Astrocyte of the spinal cord (primary cell): ENCODE results near the gene ZBTB16.
A peak's percentile ranks its signal among the peaks of the same experiment; 100 is the strongest.

Source experiments
- DNase-seq: peaks from one replicate; pipeline ENCODE4 v3.0.0; 2011; ENCODE audit warnings: low read depth, low spot score
- H3K4me3 ChIP-seq: 2 replicates; pipeline ENCODE4 v1.5.1; 2011; ENCODE audit warnings: low read depth, mild to moderate bottlenecking, low read length, moderate library complexity
- in situ Hi-C: cut with HindIII; loops from 2 replicates; pipeline ENCODE4 v1.10.0; 2017; ENCODE audit warnings: low sequenced_read_pairs
- TF ChIP-seq, protein P1 (sequence below): IDR thresholded peaks from 2 replicates; pipeline ENCODE4 v1.5.1; 2012; ENCODE audit warnings: low read depth, mild to moderate bottlenecking, low read length, inconsistent platforms

The ZBTB16 gene

DNA sequence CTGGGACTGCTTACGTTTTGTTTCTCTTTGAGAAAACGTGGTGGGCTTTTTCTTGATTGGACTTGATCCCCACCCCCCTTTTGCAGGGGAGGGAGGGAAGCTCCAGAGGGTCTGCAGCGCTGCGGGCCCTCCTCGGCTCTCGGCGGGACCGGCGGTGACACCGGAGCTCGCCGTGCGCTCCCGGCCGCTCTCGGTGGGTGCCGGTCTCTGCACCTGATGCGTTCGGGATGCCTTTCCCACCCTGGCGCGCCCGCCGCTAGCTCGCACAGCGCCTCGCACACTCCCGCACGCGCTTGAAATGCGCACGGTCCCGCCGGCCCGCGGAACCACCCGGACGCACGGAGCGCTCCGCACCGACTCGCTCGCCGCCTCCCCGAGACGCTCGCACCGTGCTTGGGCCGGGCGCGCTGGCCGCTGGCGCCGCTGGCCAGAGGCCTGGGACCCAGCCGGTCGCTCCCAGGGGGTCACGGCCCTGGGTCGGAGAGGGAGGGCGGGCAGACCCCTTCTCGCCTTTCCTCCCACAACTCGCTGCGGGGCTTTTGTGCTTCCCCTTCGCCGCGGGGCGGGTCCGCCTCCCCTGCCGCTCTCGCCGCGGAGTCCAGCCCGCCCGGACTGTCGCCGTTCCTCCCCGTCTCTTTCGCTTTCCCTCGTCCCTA, 1.0 kb downstream of the ZBTB16 start:
- in situ Hi-C loops, result no loop called here
- TF ChIP-seq, protein P1, sequence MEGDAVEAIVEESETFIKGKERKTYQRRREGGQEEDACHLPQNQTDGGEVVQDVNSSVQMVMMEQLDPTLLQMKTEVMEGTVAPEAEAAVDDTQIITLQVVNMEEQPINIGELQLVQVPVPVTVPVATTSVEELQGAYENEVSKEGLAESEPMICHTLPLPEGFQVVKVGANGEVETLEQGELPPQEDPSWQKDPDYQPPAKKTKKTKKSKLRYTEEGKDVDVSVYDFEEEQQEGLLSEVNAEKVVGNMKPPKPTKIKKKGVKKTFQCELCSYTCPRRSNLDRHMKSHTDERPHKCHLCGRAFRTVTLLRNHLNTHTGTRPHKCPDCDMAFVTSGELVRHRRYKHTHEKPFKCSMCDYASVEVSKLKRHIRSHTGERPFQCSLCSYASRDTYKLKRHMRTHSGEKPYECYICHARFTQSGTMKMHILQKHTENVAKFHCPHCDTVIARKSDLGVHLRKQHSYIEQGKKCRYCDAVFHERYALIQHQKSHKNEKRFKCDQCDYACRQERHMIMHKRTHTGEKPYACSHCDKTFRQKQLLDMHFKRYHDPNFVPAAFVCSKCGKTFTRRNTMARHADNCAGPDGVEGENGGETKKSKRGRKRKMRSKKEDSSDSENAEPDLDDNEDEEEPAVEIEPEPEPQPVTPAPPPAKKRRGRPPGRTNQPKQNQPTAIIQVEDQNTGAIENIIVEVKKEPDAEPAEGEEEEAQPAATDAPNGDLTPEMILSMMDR, result no peak
- peak; percentile 33 for DNase-seq
- peak overlapping the region; percentile 81 for H3K4me3 ChIP-seq

DNA sequence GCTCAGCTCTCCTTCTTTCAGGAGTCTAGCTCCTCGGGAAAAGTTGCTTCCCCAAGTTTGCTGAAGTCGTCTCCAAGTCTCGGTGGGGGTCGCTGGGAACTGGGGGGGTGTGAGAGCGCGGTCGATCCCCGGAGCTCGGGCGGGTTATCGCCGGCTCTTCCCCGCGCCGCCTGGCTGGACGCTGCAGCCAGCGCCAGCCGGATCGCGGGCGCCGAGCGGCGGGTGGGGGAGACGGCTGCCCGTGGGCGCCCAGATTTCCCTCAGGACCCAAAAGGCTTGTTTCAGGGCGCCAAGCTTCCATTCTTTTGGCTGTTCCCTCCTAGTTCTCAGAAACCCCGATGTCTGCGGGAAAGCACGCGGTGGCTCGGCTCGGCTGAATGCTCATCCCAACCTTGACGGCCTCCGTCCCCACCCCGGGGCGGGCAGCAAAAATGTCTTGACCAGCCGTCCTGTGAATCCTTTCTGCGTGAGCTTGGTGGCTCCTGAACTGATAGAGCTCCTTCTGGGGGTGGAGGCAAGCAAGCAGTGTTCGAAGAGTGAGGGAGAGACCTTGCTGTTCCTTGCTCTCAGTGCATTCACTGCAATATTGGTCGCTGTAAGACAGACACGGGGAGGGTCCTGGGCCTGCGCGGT, 1.7 kb downstream of the ZBTB16 start:
- in situ Hi-C loops, result no loop called here
- H3K4me3 ChIP-seq, result peak overlapping the region; percentile 81
- TF ChIP-seq, protein P1, result no peak
- DNase-seq, result peak; percentile 40

DNA sequence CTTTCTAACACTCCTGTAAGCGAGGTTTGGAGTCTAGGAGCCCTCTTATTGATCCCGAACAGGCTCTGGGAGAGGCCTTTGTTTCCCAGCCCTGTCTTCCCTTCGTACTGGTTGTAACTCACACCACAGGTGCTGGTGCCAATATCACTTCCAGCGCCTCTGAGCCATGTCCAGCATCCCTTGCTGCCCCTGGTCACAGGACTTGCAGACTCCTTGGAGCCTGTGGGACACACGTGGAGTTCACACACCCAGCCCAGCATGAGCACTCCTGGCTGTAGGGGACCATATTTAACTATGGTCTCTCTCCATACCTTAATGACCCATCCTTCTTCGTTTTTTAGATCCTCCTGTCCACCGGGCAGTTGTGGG, 2.2 kb downstream of the ZBTB16 start:
- DNase-seq, result no peak
- peak overlapping the region; percentile 81 for H3K4me3 ChIP-seq
- in situ Hi-C loops, result no loop called here
- TF ChIP-seq, protein P1, result no peak

DNA sequence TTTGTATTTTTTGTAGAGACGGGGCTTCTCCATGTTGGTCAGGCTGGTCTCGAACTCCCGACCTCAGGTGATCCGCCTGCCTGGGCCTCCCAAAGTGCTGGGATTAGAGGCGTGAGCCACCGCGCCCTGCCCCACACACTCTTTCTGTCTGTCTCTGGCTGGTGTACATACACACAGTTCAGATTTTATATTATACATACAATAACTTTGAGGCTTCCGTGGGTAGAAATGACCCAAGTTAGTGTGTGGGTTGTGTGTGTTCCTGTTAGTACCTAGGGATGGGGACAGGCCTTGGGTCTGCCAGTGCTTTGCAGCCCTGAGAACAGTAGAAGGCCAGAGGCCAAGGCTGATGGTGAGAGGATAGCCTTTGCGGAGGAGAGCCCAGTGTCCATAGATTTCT, 2.8 kb downstream of the ZBTB16 start:
- in situ Hi-C loops, result no loop called here
- H3K4me3 ChIP-seq, result no peak overlapping the region
- TF ChIP-seq, protein P1, result no peak
- no peak for DNase-seq

DNA sequence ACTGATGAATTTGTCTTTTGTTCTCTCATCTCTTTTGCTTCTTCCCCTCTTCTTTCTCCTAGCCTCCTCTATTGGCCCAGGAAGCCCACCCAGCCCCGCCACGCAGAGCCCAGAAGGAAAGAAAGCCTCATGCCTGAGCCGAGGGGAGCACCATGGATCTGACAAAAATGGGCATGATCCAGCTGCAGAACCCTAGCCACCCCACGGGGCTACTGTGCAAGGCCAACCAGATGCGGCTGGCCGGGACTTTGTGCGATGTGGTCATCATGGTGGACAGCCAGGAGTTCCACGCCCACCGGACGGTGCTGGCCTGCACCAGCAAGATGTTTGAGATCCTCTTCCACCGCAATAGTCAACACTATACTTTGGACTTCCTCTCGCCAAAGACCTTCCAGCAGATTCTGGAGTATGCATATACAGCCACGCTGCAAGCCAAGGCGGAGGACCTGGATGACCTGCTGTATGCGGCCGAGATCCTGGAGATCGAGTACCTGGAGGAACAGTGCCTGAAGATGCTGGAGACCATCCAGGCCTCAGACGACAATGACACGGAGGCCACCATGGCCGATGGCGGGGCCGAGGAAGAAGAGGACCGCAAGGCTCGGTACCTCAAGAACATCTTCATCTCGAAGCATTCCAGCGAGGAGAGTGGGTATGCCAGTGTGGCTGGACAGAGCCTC, 3.8 kb downstream of the ZBTB16 start:
- H3K4me3 ChIP-seq, result no peak overlapping the region
- TF ChIP-seq, protein P1, result no peak
- in situ Hi-C loops, result no loop called here
- no peak for DNase-seq

DNA sequence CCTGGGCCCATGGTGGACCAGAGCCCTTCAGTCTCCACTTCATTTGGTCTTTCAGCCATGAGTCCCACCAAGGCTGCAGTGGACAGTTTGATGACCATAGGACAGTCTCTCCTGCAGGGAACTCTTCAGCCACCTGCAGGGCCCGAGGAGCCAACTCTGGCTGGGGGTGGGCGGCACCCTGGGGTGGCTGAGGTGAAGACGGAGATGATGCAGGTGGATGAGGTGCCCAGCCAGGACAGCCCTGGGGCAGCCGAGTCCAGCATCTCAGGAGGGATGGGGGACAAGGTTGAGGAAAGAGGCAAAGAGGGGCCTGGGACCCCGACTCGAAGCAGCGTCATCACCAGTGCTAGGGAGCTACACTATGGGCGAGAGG, 4.3 kb downstream of the ZBTB16 start:
- TF ChIP-seq, protein P1, result no peak
- H3K4me3 ChIP-seq, result no peak overlapping the region
- in situ Hi-C loops, result no loop called here
- no peak for DNase-seq
